ENCODE measurements around the gene RBM33.

The RBM33 gene

DNA sequence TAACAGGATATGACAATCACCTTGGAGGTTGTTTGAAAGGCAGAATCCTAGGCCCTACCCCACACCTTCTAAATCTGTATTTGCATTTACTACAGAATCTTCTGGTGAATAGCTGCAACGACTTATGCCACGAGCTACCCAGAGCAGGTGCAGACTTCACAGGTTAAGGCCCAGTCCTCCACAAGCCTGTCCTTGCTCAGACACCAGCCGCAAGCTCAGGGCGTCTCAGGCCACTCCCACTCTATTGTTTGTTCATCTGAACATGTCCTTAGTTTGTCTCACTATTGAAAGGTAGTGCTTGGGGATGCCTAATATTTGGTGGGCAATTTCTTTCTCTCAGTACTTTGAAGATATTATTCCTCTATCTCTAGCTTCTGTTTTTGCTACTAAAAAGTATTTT, 18.9 kb upstream of the RBM33 start:
- TF ChIP-seq, protein P1, sequence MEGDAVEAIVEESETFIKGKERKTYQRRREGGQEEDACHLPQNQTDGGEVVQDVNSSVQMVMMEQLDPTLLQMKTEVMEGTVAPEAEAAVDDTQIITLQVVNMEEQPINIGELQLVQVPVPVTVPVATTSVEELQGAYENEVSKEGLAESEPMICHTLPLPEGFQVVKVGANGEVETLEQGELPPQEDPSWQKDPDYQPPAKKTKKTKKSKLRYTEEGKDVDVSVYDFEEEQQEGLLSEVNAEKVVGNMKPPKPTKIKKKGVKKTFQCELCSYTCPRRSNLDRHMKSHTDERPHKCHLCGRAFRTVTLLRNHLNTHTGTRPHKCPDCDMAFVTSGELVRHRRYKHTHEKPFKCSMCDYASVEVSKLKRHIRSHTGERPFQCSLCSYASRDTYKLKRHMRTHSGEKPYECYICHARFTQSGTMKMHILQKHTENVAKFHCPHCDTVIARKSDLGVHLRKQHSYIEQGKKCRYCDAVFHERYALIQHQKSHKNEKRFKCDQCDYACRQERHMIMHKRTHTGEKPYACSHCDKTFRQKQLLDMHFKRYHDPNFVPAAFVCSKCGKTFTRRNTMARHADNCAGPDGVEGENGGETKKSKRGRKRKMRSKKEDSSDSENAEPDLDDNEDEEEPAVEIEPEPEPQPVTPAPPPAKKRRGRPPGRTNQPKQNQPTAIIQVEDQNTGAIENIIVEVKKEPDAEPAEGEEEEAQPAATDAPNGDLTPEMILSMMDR (IDR thresholded peaks at IDR 0.05; ENCODE audit: control insufficient read depth, insufficient read depth, low read depth, low read length, missing control alignments): no peak

DNA sequence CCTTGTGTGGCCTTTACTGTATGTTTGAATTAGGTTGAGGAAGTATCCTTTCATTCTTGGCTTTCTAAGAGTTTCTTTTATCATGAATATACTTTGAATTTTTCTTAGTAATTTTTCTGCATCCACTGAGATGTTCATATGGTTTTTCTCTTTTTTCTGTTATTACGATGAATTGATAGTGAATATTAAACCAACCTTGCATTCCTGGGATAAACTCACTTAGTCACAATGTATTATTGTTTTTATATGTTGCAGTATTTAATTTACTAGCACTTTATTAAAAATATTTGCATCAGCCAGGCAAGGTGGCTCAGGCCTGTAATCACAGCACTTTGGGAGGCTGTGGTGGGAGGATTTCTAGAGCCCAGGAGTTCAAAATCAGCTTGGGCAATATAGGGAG, 15.3 kb upstream of the RBM33 start:
- H3K4me3 ChIP-seq (ENCODE audit: control insufficient read depth, low read depth, low read length): no peak overlapping the region
- TF ChIP-seq, protein P1 (IDR thresholded peaks at IDR 0.05; ENCODE audit: control insufficient read depth, insufficient read depth, low read depth, low read length, missing control alignments): no peak
- no peak for DNase-seq (ENCODE audit: low read depth)

More for the DNA sequence above, 18.9 kb upstream of the RBM33 start:
- no peak overlapping the region for H3K4me3 ChIP-seq (ENCODE audit: control insufficient read depth, low read depth, low read length)
- DNase-seq (ENCODE audit: low read depth): no peak

DNA sequence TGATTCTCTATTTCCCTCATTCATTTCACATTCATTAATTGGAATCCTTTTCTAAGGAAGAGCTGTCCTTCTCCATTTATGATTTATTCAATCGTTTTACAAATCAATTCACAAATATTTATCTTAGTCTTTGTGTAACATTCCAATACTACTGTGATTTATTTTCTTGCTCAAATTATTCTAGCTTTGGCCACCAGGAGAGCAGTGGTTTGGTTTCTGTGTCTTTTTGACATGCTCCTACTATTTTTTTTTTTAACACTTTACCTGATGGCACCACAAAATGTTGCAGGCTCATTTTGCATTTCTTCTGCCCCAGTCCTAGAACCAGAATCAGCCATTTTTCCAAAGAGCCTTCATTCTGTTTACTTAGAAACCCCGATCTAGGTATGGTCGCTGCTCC, 13.3 kb upstream of the RBM33 start:
- TF ChIP-seq, protein P1 (IDR thresholded peaks at IDR 0.05; ENCODE audit: control insufficient read depth, insufficient read depth, low read depth, low read length, missing control alignments): peak; percentile 14
- no peak for DNase-seq (ENCODE audit: low read depth)
- H3K4me3 ChIP-seq (ENCODE audit: control insufficient read depth, low read depth, low read length): no peak overlapping the region

DNA sequence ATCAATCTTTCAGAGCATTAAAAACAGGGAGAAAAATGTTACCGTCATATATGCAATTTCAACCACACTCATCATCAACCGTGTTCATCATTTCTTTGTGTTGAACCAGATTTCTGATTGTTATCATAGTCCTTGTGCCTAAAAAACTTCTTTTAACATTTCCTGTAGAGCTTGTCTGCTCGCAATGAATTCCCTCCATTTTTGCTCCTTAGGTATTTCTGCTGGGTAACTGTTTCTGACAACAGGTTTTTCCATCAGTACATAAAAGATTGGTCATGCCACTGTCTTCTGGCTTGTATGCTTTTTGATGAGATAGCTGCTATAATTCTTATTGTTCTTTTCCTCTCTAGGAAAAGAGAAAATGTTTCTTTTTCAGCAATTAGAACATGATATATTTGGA, 8.6 kb upstream of the RBM33 start:
- TF ChIP-seq, protein P1 (IDR thresholded peaks at IDR 0.05; ENCODE audit: control insufficient read depth, insufficient read depth, low read depth, low read length, missing control alignments): no peak
- no peak overlapping the region for H3K4me3 ChIP-seq (ENCODE audit: control insufficient read depth, low read depth, low read length)
- no peak for DNase-seq (ENCODE audit: low read depth)

DNA sequence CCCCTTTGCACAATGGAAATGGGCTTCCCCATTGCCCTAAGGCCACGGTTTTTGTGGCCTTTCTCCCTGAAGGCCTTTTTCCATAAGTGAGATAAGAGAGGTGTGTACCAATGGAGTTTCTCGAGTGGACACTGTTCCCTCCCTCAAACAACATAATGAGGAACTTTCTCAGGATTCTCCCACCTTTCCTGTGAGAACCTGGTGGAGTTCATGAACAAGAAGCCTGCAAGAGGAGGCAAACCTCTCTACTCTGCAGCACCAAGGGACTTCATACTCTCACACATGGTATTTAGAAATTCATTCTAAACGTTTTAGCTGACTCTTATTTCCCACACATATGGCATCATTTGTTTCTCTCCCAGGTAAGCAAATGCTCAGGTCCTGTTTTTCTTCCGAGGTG, 7.3 kb upstream of the RBM33 start:
- no peak for DNase-seq (ENCODE audit: low read depth)
- H3K4me3 ChIP-seq (ENCODE audit: control insufficient read depth, low read depth, low read length): no peak overlapping the region
- TF ChIP-seq, protein P1 (IDR thresholded peaks at IDR 0.05; ENCODE audit: control insufficient read depth, insufficient read depth, low read depth, low read length, missing control alignments): no peak

DNA sequence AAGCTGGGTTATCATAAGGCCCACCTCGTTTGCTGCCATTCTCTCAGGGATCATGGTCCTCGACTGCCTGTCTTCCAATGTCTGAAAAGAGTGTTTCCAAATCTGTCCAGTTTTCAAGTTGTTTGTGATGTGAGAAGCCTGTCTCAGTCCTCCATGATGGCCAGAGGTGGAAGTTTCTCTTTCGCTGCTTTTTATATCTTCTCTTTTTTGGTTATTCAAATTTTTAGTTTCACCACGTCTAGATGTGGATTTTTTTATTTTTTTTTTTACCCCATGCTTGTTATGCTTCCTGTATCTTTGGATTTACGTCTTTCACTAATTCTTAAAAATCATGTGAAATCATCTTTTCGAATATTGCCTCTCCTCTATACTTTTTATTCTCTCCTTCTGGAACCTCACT, 6.1 kb upstream of the RBM33 start:
- DNase-seq (ENCODE audit: low read depth): no peak
- H3K4me3 ChIP-seq (ENCODE audit: control insufficient read depth, low read depth, low read length): no peak overlapping the region
- TF ChIP-seq, protein P1 (IDR thresholded peaks at IDR 0.05; ENCODE audit: control insufficient read depth, insufficient read depth, low read depth, low read length, missing control alignments): no peak

DNA sequence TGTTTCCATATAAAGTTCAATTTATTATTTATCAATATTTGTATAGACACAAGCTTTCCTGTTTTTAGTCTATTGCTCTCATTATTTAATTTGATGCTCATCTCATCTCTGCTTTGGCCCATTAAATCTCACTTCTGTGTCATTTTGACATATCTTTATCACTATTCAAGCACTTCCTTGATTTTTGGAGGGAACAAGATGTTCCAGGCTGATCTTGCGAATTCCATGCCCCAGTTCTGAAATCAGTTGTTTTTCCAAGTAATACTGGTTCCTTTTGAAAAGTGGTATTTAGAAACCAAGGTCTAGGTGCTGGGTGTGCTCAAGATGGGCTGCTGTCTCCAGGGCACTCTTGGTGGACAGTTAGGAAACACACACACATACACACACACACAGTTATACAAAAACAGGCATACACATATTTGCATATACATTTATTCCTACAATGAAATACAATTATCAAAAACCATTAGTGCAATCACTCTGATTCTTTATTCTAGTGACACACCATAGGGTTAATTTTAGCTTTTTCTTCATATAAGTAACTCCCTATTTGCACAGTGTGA, 4.4 kb upstream of the RBM33 start:
- TF ChIP-seq, protein P1 (IDR thresholded peaks at IDR 0.05; ENCODE audit: control insufficient read depth, insufficient read depth, low read depth, low read length, missing control alignments): no peak
- DNase-seq (ENCODE audit: low read depth): no peak
- H3K4me3 ChIP-seq (ENCODE audit: control insufficient read depth, low read depth, low read length): no peak overlapping the region
